K562 (cell line): Measurements from ENCODE around the gene TMC6. TPM values are rescaled to one million over a fixed set of nuclear protein-coding genes. Genes with fewer than 3 reads are reported as not detected.

ENCODE experiments used
- ATAC-seq: fragments of 200-7000 bp; cut with Tn5 transposase; 3 replicates; pipeline ENCODE4 v1.9.1; 2020; ENCODE audit warnings: moderate library complexity
- BruUV-seq: library from RNA; stranded (reverse); fragments of 400-500 nt; replicated peaks from 2 replicates; lab custom pipeline; 2021; lab: Mats Ljungman, UMichigan
- CTCF ChIA-PET: fragments of 300-600 bp; formaldehyde crosslinking; extraction: SDS; loops from one replicate; lab custom pipeline; 2021; ENCODE audit warnings: low intra/inter-chr PET ratio; lab: Yijun Ruan, JAX
- POLR2A ChIA-PET: fragments of 300-600, 350-650 bp; sonication (Branson Sonifier 250); formaldehyde crosslinking; extraction: SDS; loops from one replicate; lab custom pipeline; 2021; ENCODE audit warnings: antibody characterized with exemption, inconsistent platforms; lab: Yijun Ruan, JAX
- DNase-seq, 4 experiments: peaks; one replicate each; pipeline versions ENCODE4 v3.0.0 to v3.0.0-alpha.2; 2011 to 2018; ENCODE audit warnings: low spot score in 3 of 4, mixed read lengths in 3 of 4; ENCODE audit errors: extremely low read depth in 1 of 4
- FAIRE-seq: peaks from 2 replicates; lab custom pipeline; 2011; peaks lifted over from hg19 to GRCh38; lab: Jason Lieb, UNC
- H2AFZ ChIP-seq: 2 replicates; pipeline ENCODE4 v1.6.0; 2011; ENCODE audit warnings: low read depth, low read length, control low read depth, inconsistent platforms
- H3K27ac ChIP-seq: fragments of 200-600 bp; 3 replicates; pipeline ENCODE4 v1.8.0; 2011; ENCODE audit warnings: low read depth, mild to moderate bottlenecking, control low read depth, inconsistent platforms, low read length, moderate library complexity, mixed read lengths; ENCODE audit errors: extremely low read depth
- H3K27me3 ChIP-seq, 2 experiments: fragments of 300-600 bp in 1 of 2; 2 replicates in 1 of 2; 3 replicates in 1 of 2; pipeline versions ENCODE4 v1.6.0 to v1.8.0; 2011; ENCODE audit warnings: inconsistent platforms in 2 of 2, low read length in 2 of 2, mild to moderate bottlenecking in 1 of 2, mixed read lengths in 1 of 2, moderate library complexity in 1 of 2; ENCODE audit not compliant: control insufficient read depth in 2 of 2, insufficient read depth in 2 of 2
- H3K36me3 ChIP-seq: fragments of 300-600 bp; 3 replicates; pipeline ENCODE4 v1.8.0; 2011; ENCODE audit warnings: mild to moderate bottlenecking, low read length, inconsistent platforms; ENCODE audit not compliant: control insufficient read depth, insufficient read depth
- H3K4me1 ChIP-seq, 2 experiments: fragments of 200-600 bp in 1 of 2; replicated peaks in 1 of 2; 2 replicates in 1 of 2; 3 replicates in 1 of 2; pipeline versions ENCODE4 v1.5.1 to v1.8.0; 2011; ENCODE audit warnings: inconsistent platforms in 2 of 2, low read length in 2 of 2, mild to moderate bottlenecking in 1 of 2, mixed read lengths in 1 of 2, moderate library complexity in 1 of 2; ENCODE audit not compliant: control insufficient read depth in 2 of 2, insufficient read depth in 2 of 2
- H3K4me2 ChIP-seq: 2 replicates; pipeline ENCODE4 v1.6.1; 2011; ENCODE audit warnings: low read length, control low read depth, inconsistent platforms, mixed read lengths; ENCODE audit not compliant: insufficient read depth
- H3K4me3 ChIP-seq: fragments of 200-600 bp; sonication (generic), shearing (Covaris generic); 2 replicates; pipeline ENCODE4 v1.5.1; 2016; ENCODE audit warnings: control low read depth, inconsistent platforms
- H3K79me2 ChIP-seq: fragments of 200-600 bp; 3 replicates; pipeline ENCODE4 v1.8.0; 2011; ENCODE audit warnings: low read length, inconsistent platforms; ENCODE audit not compliant: control insufficient read depth, insufficient read depth
- H3K9ac ChIP-seq, 2 experiments: 2 replicates each; pipeline versions ENCODE4 v1.6.0 to v1.6.1; 2011; ENCODE audit warnings: low read depth in 2 of 2, low read length in 2 of 2, control low read depth in 1 of 2, inconsistent platforms in 1 of 2, mild to moderate bottlenecking in 1 of 2, mixed read lengths in 1 of 2; ENCODE audit not compliant: insufficient read depth in 1 of 2
- H3K9me1 ChIP-seq: one replicate; pipeline ENCODE4 v1.6.0; 2011; ENCODE audit warnings: inconsistent platforms, mild to moderate bottlenecking, low read length, moderate library complexity; ENCODE audit not compliant: control insufficient read depth, insufficient read depth
- H3K9me3 ChIP-seq: replicated peaks from 2 replicates; pipeline ENCODE4 v1.5.1; 2011; ENCODE audit warnings: low read depth, low read length, inconsistent platforms; ENCODE audit not compliant: control insufficient read depth, insufficient read depth
- H4K20me1 ChIP-seq: replicated peaks from 2 replicates; pipeline ENCODE4 v1.6.1; 2011; ENCODE audit warnings: low read length, inconsistent platforms, mixed read lengths; ENCODE audit not compliant: control insufficient read depth, insufficient read depth
- ARID1B ChIP-seq: fragments of 450-650 bp; IDR thresholded peaks from 2 replicates; pipeline ENCODE4 v1.6.1; 2016; ENCODE audit warnings: antibody characterized with exemption, mild to moderate bottlenecking, inconsistent platforms
- BRD4 ChIP-seq: fragments of 200-600 bp; sonication (generic); IDR thresholded peaks from 2 replicates; pipeline ENCODE4 v1.6.1; 2017; ENCODE audit warnings: inconsistent platforms
- FIP1L1 ChIP-seq: fragments of 200-400 bp; formaldehyde crosslinking; IDR thresholded peaks from 2 replicates; pipeline ENCODE4 v1.6.1; 2018; ENCODE audit warnings: mild to moderate bottlenecking, low read depth, low read length; ENCODE audit not compliant: poor library complexity, severe bottlenecking
- HMGN3 ChIP-seq: IDR thresholded peaks from 2 replicates; pipeline ENCODE4 v1.6.1; 2011; ENCODE audit warnings: borderline replicate concordance, low read depth, mild to moderate bottlenecking, mixed read lengths, low read length; ENCODE audit not compliant: insufficient read length; ENCODE audit errors: extremely low read depth
- HNRNPK ChIP-seq: fragments of 200-400 bp; formaldehyde crosslinking; IDR thresholded peaks from one replicate; pipeline ENCODE4 v1.6.1; 2018; ENCODE audit warnings: mild to moderate bottlenecking, low read depth, low read length; ENCODE audit not compliant: poor library complexity, severe bottlenecking
- POLR2AphosphoS2 ChIP-seq: IDR thresholded peaks from 2 replicates; pipeline ENCODE4 v1.6.1; 2012; ENCODE audit warnings: low read length, improper control_type of control experiment
- POLR2G ChIP-seq: fragments of 200-400 bp; formaldehyde crosslinking; IDR thresholded peaks from 2 replicates; pipeline ENCODE4 v1.6.1; 2017; ENCODE audit warnings: low read depth, mild to moderate bottlenecking, antibody characterized with exemption, low read length, moderate library complexity
- RBBP5 ChIP-seq: fragments of 200-600 bp; sonication (generic); IDR thresholded peaks from 2 replicates; pipeline ENCODE4 v1.6.1; 2012; ENCODE audit warnings: borderline replicate concordance, mild to moderate bottlenecking, low read length, control low read depth, inconsistent platforms; ENCODE audit not compliant: insufficient read depth, poor library complexity, severe bottlenecking
- SUPT5H ChIP-seq: fragments of 450-650 bp; IDR thresholded peaks from 2 replicates; pipeline ENCODE4 v1.6.1; 2016
- ZFX ChIP-seq: sonication (generic); formaldehyde crosslinking; IDR thresholded peaks from 2 replicates; pipeline ENCODE4 v1.8.0; 2022; ENCODE audit warnings: mild to moderate bottlenecking, missing genetic modification reagents, moderate library complexity
- ZNF830 ChIP-seq: fragments of 250-450 bp; sonication (Bioruptor Pico); IDR thresholded peaks from 2 replicates; pipeline ENCODE4 v1.5.0; 2021; ENCODE audit warnings: mild to moderate bottlenecking
- WGBS: fragments of 100-300 bp; shearing (Covaris generic); methylation state at CpG from one replicate; pipeline ENCODE4 v1.1.6; 2016; ENCODE audit warnings: low coverage, mixed read lengths; ENCODE audit not compliant: insufficient coverage; ENCODE audit errors: missing lambda C conversion rate; 5-methylcytosine and 5-hydroxymethylcytosine counted together
- in situ Hi-C: fragments of 300-500 bp; cut with MboI; formaldehyde crosslinking; loops from 4 replicates; pipeline ENCODE4 v1.15.0; 2018; ENCODE audit warnings: inconsistent platforms, mixed read lengths
- intact Hi-C: fragments of 100-400 bp; cut with micrococcal nuclease; formaldehyde crosslinking; loops from 2 replicates; pipeline ENCODE4 v1.14.2; 2022
- polyA plus RNA-seq, 8 experiments: library from polyadenylated mRNA; depleted of rRNA in 4 of 8; stranded (reverse) in 5 of 8; unstranded in 3 of 8; fragments of >200 nt; fragmentation: Nextera tagmentation in 2 of 8; fragmentation: Illumina TruSeq in 1 of 8; extraction: Ambion mirVana in 2 of 8; extraction: Trizol in 1 of 8; gene quantifications; 2 replicates each; pipeline versions ENCODE4 v1.2.1 to v1.2.3, GENCODE V29; 2011 to 2014; ENCODE audit warnings: inconsistent platforms in 1 of 8, missing spikeins in 1 of 8
- total RNA-seq, 7 experiments: library from RNA; depleted of rRNA in 6 of 7; stranded (reverse); fragments of >200 nt in 6 of 7; fragmentation: Illumina TruSeq in 2 of 7; extraction: Trizol in 2 of 7; gene quantifications; 2 replicates each; pipeline versions ENCODE4 v1.2.1 to v1.2.3, GENCODE V29; 2011 to 2021; ENCODE audit warnings: low replicate concordance in 1 of 7
- TF ChIP-seq, protein P1 (sequence below), 3 experiments: fragments of 200-800 bp in 1 of 3; fragments of 250-450 bp in 1 of 3; fragments of 450-650 bp in 1 of 3; sonication (Bioruptor Pico) in 1 of 3; sonication (Bioruptor generic) in 1 of 3; formaldehyde crosslinking in 1 of 3; IDR thresholded peaks; 2 replicates each; pipeline versions ENCODE4 v1.6.1 to v1.8.0; 2016 to 2022; ENCODE audit warnings: mild to moderate bottlenecking in 2 of 3, missing genetic modification characterization in 2 of 3, missing compliant biosample characterization in 1 of 3, moderate library complexity in 1 of 3
- TF ChIP-seq, protein P2 (sequence below), 2 experiments: IDR thresholded peaks; 2 replicates each; pipeline ENCODE4 v1.6.1; 2012; ENCODE audit warnings: improper control_type of control experiment in 2 of 2, low read depth in 2 of 2, low read length in 2 of 2, borderline replicate concordance in 1 of 2

Gene TMC6
- total and polyA plus RNA-seq, 9 of the 15 experiments (the other 6 are each of a cell fraction or from before 2014, with no cell fraction given): 4.1 to 351 (median 66.9) TPM

DNA sequence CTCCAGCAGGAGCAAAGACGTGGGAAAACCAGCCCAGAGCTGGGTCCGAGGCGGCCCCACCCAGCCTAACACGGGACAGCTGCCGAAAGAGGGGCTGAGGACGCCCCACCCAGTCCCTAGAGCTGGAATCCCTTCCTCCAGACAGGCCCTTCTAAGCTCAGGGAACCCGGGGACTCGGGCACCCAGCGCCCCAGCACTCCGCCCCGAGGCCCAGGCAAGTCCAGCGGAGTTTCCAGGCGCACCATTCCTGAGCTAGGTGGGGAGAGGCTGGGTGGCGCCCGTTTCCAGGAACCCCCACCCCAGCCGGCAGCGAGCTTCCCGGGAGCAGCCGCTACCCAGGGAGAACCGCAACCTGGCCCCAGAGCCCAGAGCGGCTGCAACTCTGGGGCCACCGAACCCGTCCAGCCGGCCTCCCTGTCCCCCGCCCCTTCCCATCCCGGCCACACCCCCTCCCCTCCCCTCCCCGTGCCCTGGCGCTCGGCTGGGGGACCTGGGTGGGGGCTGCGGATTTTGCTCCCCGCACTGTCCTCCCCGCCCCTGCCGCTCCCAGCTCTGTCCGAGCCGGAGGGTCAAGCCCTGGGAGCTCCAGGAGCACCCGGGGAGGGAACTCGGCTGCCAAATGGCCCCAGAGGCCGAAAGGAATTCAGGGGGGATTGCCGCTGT lies 536 bp downstream of the TMC6 start:
- H3K9ac ChIP-seq: peak overlapping the region; percentile 82 to 95
- 0 out of 2 replicates have a peak overlapping the region, but pooled peaks have one; percentile 13 for H2AFZ ChIP-seq
- TSS peak; percentile 75 for BruUV-seq
- H3K27me3 ChIP-seq: no peaks in the 10 kb centered on the region
- H3K79me2 ChIP-seq: peaks cover 74% of the 10 kb centered on the region
- H3K4me1 ChIP-seq: peaks cover 31 to 86% of the 10 kb centered on the region in 2 experiments
- no peaks in the 10 kb centered on the region; the same call in 1 of the 2 replicates for H4K20me1 ChIP-seq
- no peaks in the 10 kb centered on the region for H3K9me3 ChIP-seq
- H3K4me3 ChIP-seq: peak overlapping the region; percentile 98
- DNase-seq (peak; percentile 71 to 80 (median 80)), FAIRE-seq (no peak), ATAC-seq (peak; percentile 66)
- WGBS: 1% methylated on average over 21 of the region's 39 CpGs
- peaks cover 41% of the 10 kb centered on the region for H3K36me3 ChIP-seq
- intact Hi-C loops: loop anchor here (1.0 to 5.0 kb wide), 2 partner anchors 12 to 39 kb away; partner anchors contain the start of gene SYNGR2
- H3K27ac ChIP-seq: peak overlapping the region; percentile 81
- CTCF ChIA-PET: no interaction called here
- in situ Hi-C loops: no loop called here
- H3K9me1 ChIP-seq: no peaks in the 10 kb centered on the region
- POLR2A ChIA-PET: interaction anchor here (0.6 to 2.2 kb wide), 15 partner anchors 8 to 251 kb away, joined by 3 to 14 read pairs (median 3); partner anchors contain the start of genes AFMID and TK1
- H3K4me2 ChIP-seq: peak overlapping the region; percentile 81
- TF ChIP-seq SUPT5H: 0 out of 2 replicates have a peak, but pooled peaks have one; percentile 1
- TF ChIP-seq ZFX (CRISPR knock-in tag): 0 out of 2 replicates have a peak, but pooled peaks have one; percentile 25
- TF ChIP-seq RBBP5: peak; percentile 2
- TF ChIP-seq POLR2AphosphoS2: no peak
- TF ChIP-seq HMGN3: no peak
- TF ChIP-seq, protein P1, sequence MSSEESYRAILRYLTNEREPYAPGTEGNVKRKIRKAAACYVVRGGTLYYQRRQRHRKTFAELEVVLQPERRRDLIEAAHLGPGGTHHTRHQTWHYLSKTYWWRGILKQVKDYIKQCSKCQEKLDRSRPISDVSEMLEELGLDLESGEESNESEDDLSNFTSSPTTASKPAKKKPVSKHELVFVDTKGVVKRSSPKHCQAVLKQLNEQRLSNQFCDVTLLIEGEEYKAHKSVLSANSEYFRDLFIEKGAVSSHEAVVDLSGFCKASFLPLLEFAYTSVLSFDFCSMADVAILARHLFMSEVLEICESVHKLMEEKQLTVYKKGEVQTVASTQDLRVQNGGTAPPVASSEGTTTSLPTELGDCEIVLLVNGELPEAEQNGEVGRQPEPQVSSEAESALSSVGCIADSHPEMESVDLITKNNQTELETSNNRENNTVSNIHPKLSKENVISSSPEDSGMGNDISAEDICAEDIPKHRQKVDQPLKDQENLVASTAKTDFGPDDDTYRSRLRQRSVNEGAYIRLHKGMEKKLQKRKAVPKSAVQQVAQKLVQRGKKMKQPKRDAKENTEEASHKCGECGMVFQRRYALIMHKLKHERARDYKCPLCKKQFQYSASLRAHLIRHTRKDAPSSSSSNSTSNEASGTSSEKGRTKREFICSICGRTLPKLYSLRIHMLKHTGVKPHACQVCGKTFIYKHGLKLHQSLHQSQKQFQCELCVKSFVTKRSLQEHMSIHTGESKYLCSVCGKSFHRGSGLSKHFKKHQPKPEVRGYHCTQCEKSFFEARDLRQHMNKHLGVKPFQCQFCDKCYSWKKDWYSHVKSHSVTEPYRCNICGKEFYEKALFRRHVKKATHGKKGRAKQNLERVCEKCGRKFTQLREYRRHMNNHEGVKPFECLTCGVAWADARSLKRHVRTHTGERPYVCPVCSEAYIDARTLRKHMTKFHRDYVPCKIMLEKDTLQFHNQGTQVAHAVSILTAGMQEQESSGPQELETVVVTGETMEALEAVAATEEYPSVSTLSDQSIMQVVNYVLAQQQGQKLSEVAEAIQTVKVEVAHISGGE (CRISPR knock-in tag; IDR thresholded peaks at IDR 0.05): peak in 1 of 3 experiments; percentile 16; a peak in 1 of 6 replicates
- TF ChIP-seq POLR2G: peak; percentile 46; the same call in 1 of the 2 replicates
- TF ChIP-seq BRD4: 0 out of 2 replicates have a peak, but pooled peaks have one; percentile 65
- TF ChIP-seq ARID1B: no peak
- TF ChIP-seq ZNF830 (CRISPR knock-in tag): no peak
- TF ChIP-seq, protein P2, sequence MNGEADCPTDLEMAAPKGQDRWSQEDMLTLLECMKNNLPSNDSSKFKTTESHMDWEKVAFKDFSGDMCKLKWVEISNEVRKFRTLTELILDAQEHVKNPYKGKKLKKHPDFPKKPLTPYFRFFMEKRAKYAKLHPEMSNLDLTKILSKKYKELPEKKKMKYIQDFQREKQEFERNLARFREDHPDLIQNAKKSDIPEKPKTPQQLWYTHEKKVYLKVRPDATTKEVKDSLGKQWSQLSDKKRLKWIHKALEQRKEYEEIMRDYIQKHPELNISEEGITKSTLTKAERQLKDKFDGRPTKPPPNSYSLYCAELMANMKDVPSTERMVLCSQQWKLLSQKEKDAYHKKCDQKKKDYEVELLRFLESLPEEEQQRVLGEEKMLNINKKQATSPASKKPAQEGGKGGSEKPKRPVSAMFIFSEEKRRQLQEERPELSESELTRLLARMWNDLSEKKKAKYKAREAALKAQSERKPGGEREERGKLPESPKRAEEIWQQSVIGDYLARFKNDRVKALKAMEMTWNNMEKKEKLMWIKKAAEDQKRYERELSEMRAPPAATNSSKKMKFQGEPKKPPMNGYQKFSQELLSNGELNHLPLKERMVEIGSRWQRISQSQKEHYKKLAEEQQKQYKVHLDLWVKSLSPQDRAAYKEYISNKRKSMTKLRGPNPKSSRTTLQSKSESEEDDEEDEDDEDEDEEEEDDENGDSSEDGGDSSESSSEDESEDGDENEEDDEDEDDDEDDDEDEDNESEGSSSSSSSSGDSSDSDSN (IDR thresholded peaks at IDR 0.05; ENCODE audit: borderline replicate concordance in 1 of 2, low read depth in 2 of 2, low read length in 2 of 2): 0 out of 4 replicates have a peak, but pooled peaks of 1 of the 2 experiments have one; percentile 30
- no peak for TF ChIP-seq HNRNPK
- peak; percentile 17 for TF ChIP-seq FIP1L1
